HCT116 (cell line): ENCODE measurements around the gene SLC13A3. TPM values are rescaled to one million over a fixed set of nuclear protein-coding genes. Genes with fewer than 3 reads are reported as not detected.

ENCODE experiments used
- ATAC-seq: fragments of 200-7000 bp; cut with Tn5 transposase; 2 replicates; pipeline ENCODE4 v1.9.1; 2020; ENCODE audit warnings: mild to moderate bottlenecking, moderate library complexity
- BruUV-seq: library from RNA; stranded (reverse); fragments of 400-500 nt; replicated peaks from 2 replicates; lab custom pipeline; 2021; lab: Mats Ljungman, UMichigan
- CTCF ChIA-PET: fragments of 300-600 bp; sonication (Branson Sonifier 250); formaldehyde crosslinking; loops from one replicate; lab custom pipeline; 2021; ENCODE audit warnings: antibody characterized with exemption; lab: Charles Lee
- POLR2A ChIA-PET: fragments of 300-600, 350-600 bp; sonication (Branson Sonifier 250); formaldehyde crosslinking; loops from one replicate; lab custom pipeline; 2021; ENCODE audit warnings: antibody characterized with exemption; lab: Charles Lee
- RAD21 ChIA-PET, 2 experiments: fragments of 300-600 bp; sonication (Branson Sonifier 250); formaldehyde crosslinking; loops; one replicate each; lab custom pipeline; 2023; ENCODE audit warnings: low total read pairs in 2 of 2; ENCODE audit not compliant: uncharacterized antibody in 2 of 2, unreplicated experiment in 2 of 2, low non-redundant PET in 1 of 2; lab: Charles Lee
- DNase-seq: peaks from one replicate; pipeline ENCODE4 v3.0.0-alpha.2; 2010; ENCODE audit warnings: low read depth, low spot score
- H2AFZ ChIP-seq: fragments of 200-600 bp; shearing (Covaris generic), sonication (generic); 2 replicates; pipeline ENCODE4 v1.6.1; 2017; ENCODE audit warnings: low read depth, mixed run types, mixed read lengths, antibody characterized with exemption, low read length; ENCODE audit not compliant: poor library complexity, severe bottlenecking
- H3K27ac ChIP-seq: 2 replicates; pipeline ENCODE4 v1.5.1; 2012; ENCODE audit warnings: low read depth, low read length
- H3K27me3 ChIP-seq: fragments of 200-600 bp; sonication (generic); 2 replicates; pipeline ENCODE4 v1.6.1; 2016; ENCODE audit warnings: mixed run types, low read length, mixed read lengths; ENCODE audit not compliant: insufficient read depth
- H3K36me3 ChIP-seq, 2 experiments: fragments of 200-500 bp in 1 of 2; fragments of 200-600 bp in 1 of 2; sonication (Bioruptor generic) in 1 of 2; sonication (generic) in 1 of 2; 2 replicates each; pipeline versions ENCODE4 v1.5.1 to v1.6.1; 2014 to 2016; ENCODE audit warnings: low read length in 2 of 2, inconsistent platforms in 1 of 2, mixed read lengths in 1 of 2, mixed run types in 1 of 2; ENCODE audit not compliant: insufficient read depth in 2 of 2, control insufficient read depth in 1 of 2
- H3K4me1 ChIP-seq, 2 experiments: fragments of 200-600 bp in 1 of 2; sonication (generic) in 1 of 2; 2 replicates each; pipeline versions ENCODE4 v1.5.1 to v1.6.1; 2012 to 2017; ENCODE audit warnings: low read length in 2 of 2, inconsistent platforms in 1 of 2, mild to moderate bottlenecking in 1 of 2, mixed read lengths in 1 of 2, mixed run types in 1 of 2, moderate library complexity in 1 of 2; ENCODE audit not compliant: insufficient read depth in 2 of 2, control insufficient read depth in 1 of 2
- H3K4me2 ChIP-seq: fragments of 200-600 bp; sonication (generic); 2 replicates; pipeline ENCODE4 v1.6.1; 2017; ENCODE audit warnings: mixed run types, low read length, mixed read lengths
- H3K4me3 ChIP-seq, 2 experiments: fragments of 200-600 bp in 1 of 2; sonication (generic) in 1 of 2; replicated peaks in 1 of 2; 2 replicates each; pipeline ENCODE4 v1.5.1; 2011 to 2016; ENCODE audit warnings: low read length in 2 of 2, control low read depth in 1 of 2, low read depth in 1 of 2, mild to moderate bottlenecking in 1 of 2, mixed read lengths in 1 of 2, mixed run types in 1 of 2
- H3K79me2 ChIP-seq: fragments of 200-600 bp; sonication (generic); 2 replicates; pipeline ENCODE4 v1.6.1; 2017; ENCODE audit warnings: mild to moderate bottlenecking, mixed run types, low read length, moderate library complexity, mixed read lengths; ENCODE audit not compliant: insufficient read depth
- H3K9ac ChIP-seq: fragments of 200-600 bp; sonication (generic); 2 replicates; pipeline ENCODE4 v1.6.1; 2016; ENCODE audit warnings: low read length, mixed read lengths
- H3K9me2 ChIP-seq: fragments of 200-600 bp; sonication (generic), shearing (Covaris generic); 2 replicates; pipeline ENCODE4 v1.6.1; 2017; ENCODE audit warnings: mixed run types, mild to moderate bottlenecking, moderate library complexity; ENCODE audit not compliant: insufficient read depth
- H3K9me3 ChIP-seq, 2 experiments: fragments of 200-500 bp in 1 of 2; fragments of 200-600 bp in 1 of 2; sonication (Bioruptor generic) in 1 of 2; sonication (generic) in 1 of 2; 2 replicates each; pipeline ENCODE4 v1.6.1; 2014 to 2017; ENCODE audit warnings: low read length in 2 of 2, mixed read lengths in 2 of 2, inconsistent platforms in 1 of 2, low read depth in 1 of 2, mild to moderate bottlenecking in 1 of 2, mixed run types in 1 of 2, moderate library complexity in 1 of 2; ENCODE audit not compliant: control insufficient read depth in 1 of 2, insufficient read depth in 1 of 2
- H4K20me1 ChIP-seq: fragments of 200-600 bp; sonication (generic), shearing (Covaris generic); 2 replicates; pipeline ENCODE4 v1.6.1; 2017; ENCODE audit warnings: mixed run types, mild to moderate bottlenecking, moderate library complexity; ENCODE audit not compliant: insufficient read depth
- ATF3 ChIP-seq: IDR thresholded peaks from 2 replicates; pipeline ENCODE4 v1.6.1; 2012
- CBX3 ChIP-seq: IDR thresholded peaks from 2 replicates; pipeline ENCODE4 v1.6.1; 2012; ENCODE audit warnings: low read depth
- CEBPB ChIP-seq: IDR thresholded peaks from 2 replicates; pipeline ENCODE4 v1.6.1; 2012; ENCODE audit warnings: low read depth
- CTCF ChIP-seq, 3 experiments: fragments of 200-600 bp in 1 of 3; sonication (generic) in 1 of 3; IDR thresholded peaks in 2 of 3; conservative IDR thresholded peaks in 1 of 3; 2 replicates each; pipeline ENCODE4 v1.5.1; 2012 to 2017; ENCODE audit warnings: low read depth in 2 of 3, low read length in 2 of 3, antibody characterized with exemption in 1 of 3, borderline replicate concordance in 1 of 3, control low read depth in 1 of 3, mild to moderate bottlenecking in 1 of 3, mixed read lengths in 1 of 3, mixed run types in 1 of 3, moderate library complexity in 1 of 3; ENCODE audit not compliant: insufficient read depth in 1 of 3
- EGR1 ChIP-seq: IDR thresholded peaks from 2 replicates; pipeline ENCODE4 v1.6.1; 2012; ENCODE audit warnings: low read depth
- ELF1 ChIP-seq: IDR thresholded peaks from 2 replicates; pipeline ENCODE4 v1.6.1; 2012; ENCODE audit warnings: low read depth, borderline replicate concordance
- EZH2 ChIP-seq: fragments of 200-600 bp; sonication (generic); IDR thresholded peaks from 2 replicates; pipeline ENCODE4 v1.6.1; 2017; ENCODE audit warnings: antibody characterized with exemption, mixed run types
- FOSL1 ChIP-seq: IDR thresholded peaks from 2 replicates; pipeline ENCODE4 v1.6.1; 2012; ENCODE audit warnings: low read depth
- POLR2A ChIP-seq: IDR thresholded peaks from 2 replicates; pipeline ENCODE4 v1.7.0; 2011; ENCODE audit warnings: borderline replicate concordance; ENCODE audit not compliant: insufficient read depth, insufficient read length; ENCODE audit errors: extremely low read depth
- POLR2AphosphoS5 ChIP-seq: IDR thresholded peaks from 2 replicates; pipeline ENCODE4 v1.6.1; 2011; ENCODE audit warnings: mild to moderate bottlenecking, low read depth, low read length, moderate library complexity
- RAD21 ChIP-seq: IDR thresholded peaks from 2 replicates; pipeline ENCODE4 v1.6.1; 2012; ENCODE audit warnings: low read depth, mild to moderate bottlenecking
- SIN3A ChIP-seq: IDR thresholded peaks from 2 replicates; pipeline ENCODE4 v1.6.1; 2012; ENCODE audit warnings: low read depth
- SP1 ChIP-seq: IDR thresholded peaks from 2 replicates; pipeline ENCODE4 v1.6.1; 2012; ENCODE audit warnings: low read depth
- SRF ChIP-seq: IDR thresholded peaks from 2 replicates; pipeline ENCODE4 v1.6.1; 2012; ENCODE audit warnings: low read depth
- YY1 ChIP-seq: IDR thresholded peaks from 2 replicates; pipeline ENCODE4 v1.6.1; 2011; ENCODE audit warnings: low read length, low read depth, moderate library complexity, mild to moderate bottlenecking; ENCODE audit not compliant: insufficient replicate concordance; ENCODE audit errors: extremely low read depth
- ZFX ChIP-seq: fragments of 450-650 bp; IDR thresholded peaks from 2 replicates; pipeline ENCODE4 v1.6.1; 2017
- ZNF274 ChIP-seq: fragments of 200-500 bp; sonication (Bioruptor generic); IDR thresholded peaks from 2 replicates; pipeline ENCODE4 v1.6.1; 2014; ENCODE audit warnings: mild to moderate bottlenecking, low read depth, low read length, inconsistent platforms
- intact Hi-C: fragments of 100-400 bp; cut with micrococcal nuclease; formaldehyde crosslinking; loops from 2 replicates; pipeline ENCODE4 v1.10.0; 2022
- total RNA-seq: library from RNA; stranded (reverse); gene quantifications from one replicate; pipeline ENCODE4 v1.2.1, GENCODE V29; 2021; ENCODE audit not compliant: unreplicated experiment
- TF ChIP-seq, protein P1 (sequence below): IDR thresholded peaks from 2 replicates; pipeline ENCODE4 v1.6.1; 2011; ENCODE audit warnings: mild to moderate bottlenecking, low read length, moderate library complexity; ENCODE audit not compliant: insufficient replicate concordance; ENCODE audit errors: extremely low read depth
- TF ChIP-seq, protein P2 (sequence below): IDR thresholded peaks from 2 replicates; pipeline ENCODE4 v1.6.1; 2012

The SLC13A3 gene
- total RNA-seq, 1 experiment from 2014 or later: not detected

- ChIA-PET CTCF (interaction anchor here (1.2 to 1.6 kb wide), 3 partner anchors 10 to 63 kb away, joined by 3 to 6 read pairs (median 5); no protein-coding TSS in a partner anchor), POLR2A (interaction anchor here (0.6 kb wide), 1 partner anchor 9 kb away, joined by 3 read pairs; no protein-coding TSS in a partner anchor), RAD21 (no interaction called here)
- Histone ChIP-seq H3K27ac (peak overlapping the region; percentile 96), H2AFZ (no peak overlapping the region), H3K9ac (peak overlapping the region; percentile 54), H4K20me1 (no peaks in the 10 kb centered on the region), H3K9me2 (no peaks in the 10 kb centered on the region), H3K79me2 (peaks cover 38% of the 10 kb centered on the region), H3K4me2 (peak overlapping the region; percentile 77), H3K9me3 (no peaks in the 10 kb centered on the region; a peak in 1 of 4 replicates), H3K27me3 (no peaks in the 10 kb centered on the region), H3K4me1 (peaks cover 13 to 20% of the 10 kb centered on the region in 2 experiments), H3K4me3 (peak overlapping the region; percentile 48 to 57), H3K36me3 (peaks cover 9 to 18% of the 10 kb centered on the region in 2 experiments)
- intact Hi-C loops: no loop called here
- ATAC-seq (no peak), DNase-seq (no peak)
- BruUV-seq: no TSS peak
- TF ChIP-seq CEBPB (no peak), SIN3A (peak; percentile 31; the same call in 1 of the 2 replicates), RAD21 (no peak), POLR2A (no peak), ZNF274 (no peak), YY1 (no peak), ATF3 (no peak), SRF (no peak), ZFX (no peak), FOSL1 (no peak), CTCF (IDR thresholded peaks at IDR 0.05 in 2 of 3, conservative IDR thresholded peaks at IDR 0.05 in 1 of 3; ENCODE audit: borderline replicate concordance in 1 of 3, insufficient read depth in 1 of 3, low read depth in 2 of 3, low read length in 2 of 3) (no peak), EZH2 (no peak), CBX3 (no peak), SP1 (no peak), ELF1 (peak; percentile 38), EGR1 (no peak), POLR2AphosphoS5 (peak; percentile 40; the same call in 1 of the 2 replicates)
- TF ChIP-seq, protein P1, sequence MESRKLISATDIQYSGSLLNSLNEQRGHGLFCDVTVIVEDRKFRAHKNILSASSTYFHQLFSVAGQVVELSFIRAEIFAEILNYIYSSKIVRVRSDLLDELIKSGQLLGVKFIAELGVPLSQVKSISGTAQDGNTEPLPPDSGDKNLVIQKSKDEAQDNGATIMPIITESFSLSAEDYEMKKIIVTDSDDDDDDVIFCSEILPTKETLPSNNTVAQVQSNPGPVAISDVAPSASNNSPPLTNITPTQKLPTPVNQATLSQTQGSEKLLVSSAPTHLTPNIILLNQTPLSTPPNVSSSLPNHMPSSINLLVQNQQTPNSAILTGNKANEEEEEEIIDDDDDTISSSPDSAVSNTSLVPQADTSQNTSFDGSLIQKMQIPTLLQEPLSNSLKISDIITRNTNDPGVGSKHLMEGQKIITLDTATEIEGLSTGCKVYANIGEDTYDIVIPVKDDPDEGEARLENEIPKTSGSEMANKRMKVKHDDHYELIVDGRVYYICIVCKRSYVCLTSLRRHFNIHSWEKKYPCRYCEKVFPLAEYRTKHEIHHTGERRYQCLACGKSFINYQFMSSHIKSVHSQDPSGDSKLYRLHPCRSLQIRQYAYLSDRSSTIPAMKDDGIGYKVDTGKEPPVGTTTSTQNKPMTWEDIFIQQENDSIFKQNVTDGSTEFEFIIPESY: no peak
- TF ChIP-seq, protein P2, sequence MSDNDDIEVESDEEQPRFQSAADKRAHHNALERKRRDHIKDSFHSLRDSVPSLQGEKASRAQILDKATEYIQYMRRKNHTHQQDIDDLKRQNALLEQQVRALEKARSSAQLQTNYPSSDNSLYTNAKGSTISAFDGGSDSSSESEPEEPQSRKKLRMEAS: no peak
These were observed 38.5 kb upstream of the SLC13A3 start for GRCh38 chr20:46689754-46690085.
